ENCODE results near the gene MKNK1.
A peak's percentile ranks its signal among the peaks of the same experiment; 100 is the strongest.

Gene MKNK1

DNA sequence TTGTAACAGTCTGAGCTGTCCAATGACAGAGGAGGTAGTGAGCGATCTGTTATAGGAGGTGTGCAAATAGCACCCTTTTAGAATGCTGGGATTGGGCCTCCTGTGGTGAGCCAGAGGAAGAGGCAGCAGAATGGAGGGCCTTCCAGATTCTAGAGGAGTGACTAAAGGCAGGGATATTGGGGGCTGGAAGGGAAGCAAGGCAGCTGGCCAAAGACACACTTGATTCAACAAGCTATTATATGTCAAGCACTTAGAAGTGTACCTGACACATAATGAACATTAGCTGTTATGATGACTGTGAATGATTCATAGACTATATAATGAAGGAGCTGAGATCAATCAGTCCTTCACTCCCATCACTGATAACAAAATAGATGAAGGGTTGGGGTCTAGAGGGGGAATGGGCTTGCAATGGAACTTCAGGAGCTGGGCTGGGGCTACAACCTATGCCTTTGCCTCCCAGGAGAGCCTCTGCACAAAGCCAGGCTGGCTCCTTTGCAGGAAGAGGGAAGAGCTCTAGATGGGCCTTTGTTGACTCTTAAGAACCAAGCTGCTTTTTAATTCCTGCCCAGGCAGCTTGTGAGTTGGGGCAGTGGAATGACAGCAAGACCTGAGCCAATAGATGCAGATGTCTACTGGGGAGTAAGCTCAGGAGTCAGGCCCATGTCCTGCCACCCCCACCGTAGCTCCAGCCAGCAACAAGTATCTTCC is 2.3 kb upstream of the MKNK1 start:
- H3K9me3 ChIP-seq (replicated peaks; ENCODE audit: low read length), result no peaks in the 10 kb centered on the region
- H3K4me1 ChIP-seq (ENCODE audit: control insufficient read depth, insufficient read depth, low read length), result peaks cover 12% of the 10 kb centered on the region
- no peaks in the 10 kb centered on the region for H3K27me3 ChIP-seq (ENCODE audit: control insufficient read depth, insufficient read depth, low read length)
- peaks cover 23% of the 10 kb centered on the region for H3K36me3 ChIP-seq (ENCODE audit: insufficient read depth, low read length)
- H3K9ac ChIP-seq (ENCODE audit: low read depth, low read length), result no peak overlapping the region
- H3K4me3 ChIP-seq (ENCODE audit: low read length), result no peak overlapping the region
- no peak overlapping the region for H3K4me2 ChIP-seq (ENCODE audit: low read length)

DNA sequence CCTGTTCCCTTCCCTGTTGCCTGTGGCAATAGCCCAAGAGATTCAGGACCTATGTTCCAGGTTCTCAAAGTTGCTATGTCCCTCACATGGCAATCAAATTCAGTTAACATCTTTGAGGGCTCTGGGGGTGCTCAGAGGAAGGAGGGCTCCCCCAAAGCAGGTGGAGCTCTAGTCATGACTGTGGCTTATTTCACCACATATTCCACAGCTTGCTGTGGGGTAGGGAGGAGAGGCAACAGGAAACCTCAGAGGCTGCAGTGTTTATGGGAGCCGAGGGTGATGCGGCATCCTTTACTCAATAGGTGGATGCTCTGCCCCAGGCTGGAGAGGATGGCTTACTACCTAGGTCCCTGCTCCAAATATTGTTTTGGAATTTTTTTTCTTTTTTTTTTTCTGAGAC is 1.2 kb upstream of the MKNK1 start:
- Histone ChIP-seq H3K4me1 (ENCODE audit: control insufficient read depth, insufficient read depth, low read length) (peaks cover 10% of the 10 kb centered on the region), H3K36me3 (ENCODE audit: insufficient read depth, low read length) (peaks cover 23% of the 10 kb centered on the region), H3K4me2 (ENCODE audit: low read length) (no peak overlapping the region), H3K9me3 (replicated peaks; ENCODE audit: low read length) (no peaks in the 10 kb centered on the region), H3K4me3 (ENCODE audit: low read length) (no peak overlapping the region), H3K9ac (ENCODE audit: low read depth, low read length) (no peak overlapping the region), H3K27me3 (ENCODE audit: control insufficient read depth, insufficient read depth, low read length) (no peaks in the 10 kb centered on the region)

DNA sequence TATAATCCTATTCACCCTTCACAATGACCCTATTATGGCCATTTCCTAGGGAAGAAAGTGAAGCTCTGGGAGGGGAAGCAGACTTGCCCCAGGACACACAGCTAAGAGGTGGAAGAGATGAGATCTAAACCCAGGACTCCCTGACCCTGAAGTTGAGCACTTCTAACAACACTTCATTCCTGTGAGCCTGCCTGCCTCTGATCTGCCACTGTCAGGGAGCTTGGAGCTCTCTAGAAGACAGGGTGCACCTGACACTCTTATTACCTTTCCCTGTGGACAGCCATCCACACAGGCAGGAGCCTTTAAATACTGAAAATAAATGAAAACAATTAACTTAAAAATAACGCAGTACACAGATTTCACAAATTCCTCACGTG is 599 bp downstream of the MKNK1 start:
- H3K4me2 ChIP-seq (ENCODE audit: low read length), result peak overlapping the region; percentile 80
- H3K4me3 ChIP-seq (ENCODE audit: low read length), result peak overlapping the region; percentile 87
- H3K27me3 ChIP-seq (ENCODE audit: control insufficient read depth, insufficient read depth, low read length), result no peaks in the 10 kb centered on the region
- H3K9ac ChIP-seq (ENCODE audit: low read depth, low read length), result peak overlapping the region; percentile 83
- H3K36me3 ChIP-seq (ENCODE audit: insufficient read depth, low read length), result peaks cover 8% of the 10 kb centered on the region
- peaks cover 10% of the 10 kb centered on the region for H3K4me1 ChIP-seq (ENCODE audit: control insufficient read depth, insufficient read depth, low read length)
- H3K9me3 ChIP-seq (replicated peaks; ENCODE audit: low read length), result no peaks in the 10 kb centered on the region

DNA sequence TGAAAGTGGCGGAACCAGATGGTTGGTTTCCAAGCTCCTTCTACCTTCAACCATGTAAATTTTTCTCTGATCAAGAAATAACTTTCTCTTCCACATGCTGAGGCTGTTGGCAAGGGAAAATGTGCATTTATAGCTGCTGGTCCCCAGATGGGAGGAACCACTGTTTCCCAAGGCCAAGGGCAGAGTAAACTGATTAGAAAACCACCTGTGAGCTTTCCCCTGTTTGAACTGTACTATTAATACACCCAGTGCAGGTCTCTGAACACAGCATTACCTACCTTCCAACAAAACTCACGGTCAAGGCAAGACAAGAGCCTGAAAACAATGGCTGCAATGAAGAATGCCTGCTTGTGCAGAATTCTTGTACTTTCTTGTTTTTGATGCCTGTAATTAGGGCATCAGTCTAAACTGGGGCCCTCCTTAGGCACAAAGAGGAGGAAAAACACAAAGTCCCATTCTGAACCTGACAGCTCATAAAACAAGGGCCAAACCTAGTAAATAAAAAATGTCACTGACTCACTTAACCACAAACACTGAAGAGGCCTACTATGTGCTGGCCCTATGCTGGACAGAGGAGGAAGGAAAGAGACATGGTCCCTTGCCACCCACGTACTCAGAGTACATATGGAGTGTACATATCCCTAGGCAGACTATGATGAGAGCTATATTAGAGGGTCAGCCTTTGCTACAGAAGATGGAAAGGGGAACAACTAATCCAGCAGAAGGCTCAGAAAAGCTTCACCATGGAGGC is 2.6 kb downstream of the MKNK1 start:
- no peaks in the 10 kb centered on the region for H3K27me3 ChIP-seq (ENCODE audit: control insufficient read depth, insufficient read depth, low read length)
- no peak overlapping the region for H3K4me3 ChIP-seq (ENCODE audit: low read length)
- no peaks in the 10 kb centered on the region for H3K36me3 ChIP-seq (ENCODE audit: insufficient read depth, low read length)
- H3K4me1 ChIP-seq (ENCODE audit: control insufficient read depth, insufficient read depth, low read length), result peaks cover 8% of the 10 kb centered on the region
- no peak overlapping the region for H3K9ac ChIP-seq (ENCODE audit: low read depth, low read length)
- no peaks in the 10 kb centered on the region for H3K9me3 ChIP-seq (replicated peaks; ENCODE audit: low read length)
- no peak overlapping the region for H3K4me2 ChIP-seq (ENCODE audit: low read length)

DNA sequence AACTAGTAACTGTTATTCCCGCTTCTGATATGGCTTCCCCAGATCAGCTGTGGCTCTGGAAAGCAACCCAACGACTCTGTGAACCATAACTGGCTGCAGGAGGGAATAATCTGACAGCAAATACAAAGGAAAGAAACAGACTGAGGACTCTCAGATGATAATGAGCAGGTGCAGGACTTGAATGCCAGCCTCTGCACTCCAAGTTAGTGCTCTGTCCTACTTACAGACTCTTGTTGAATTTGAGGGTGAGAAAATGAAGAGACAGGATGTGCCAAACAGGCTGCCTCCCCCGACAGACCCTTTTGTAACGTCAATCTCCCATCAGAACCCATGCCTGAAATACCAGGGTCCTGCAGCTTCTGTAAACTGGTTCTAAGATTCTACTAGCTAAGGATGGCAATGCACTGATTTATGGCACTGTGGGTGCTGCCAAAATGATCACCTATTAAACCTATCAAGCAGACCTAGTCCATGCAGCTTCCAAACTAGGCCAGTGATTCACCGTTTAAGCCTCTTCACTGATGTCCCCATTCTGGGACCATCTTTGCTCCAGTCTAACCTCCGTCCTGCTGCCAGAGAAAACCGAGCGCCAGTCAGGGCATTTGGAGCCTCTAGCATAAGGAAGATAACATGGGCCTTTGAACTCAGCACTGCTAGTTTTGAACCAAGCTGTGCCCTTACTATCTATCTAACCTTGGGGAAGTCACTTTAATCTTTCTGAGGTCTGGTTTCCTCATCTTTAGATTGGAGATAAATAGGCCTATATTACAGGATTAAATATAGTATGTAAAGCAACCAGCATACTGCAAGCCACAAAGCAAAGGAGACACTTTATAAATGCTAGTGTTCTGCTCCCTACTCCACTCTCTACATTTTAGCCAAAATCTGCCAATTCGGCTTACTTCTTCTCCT is 4.8 kb downstream of the MKNK1 start:
- H3K4me2 ChIP-seq (ENCODE audit: low read length), result no peak overlapping the region
- no peaks in the 10 kb centered on the region for H3K36me3 ChIP-seq (ENCODE audit: insufficient read depth, low read length)
- no peak overlapping the region for H3K9ac ChIP-seq (ENCODE audit: low read depth, low read length)
- H3K27me3 ChIP-seq (ENCODE audit: control insufficient read depth, insufficient read depth, low read length), result no peaks in the 10 kb centered on the region
- no peaks in the 10 kb centered on the region for H3K9me3 ChIP-seq (replicated peaks; ENCODE audit: low read length)
- peaks cover 8% of the 10 kb centered on the region for H3K4me1 ChIP-seq (ENCODE audit: control insufficient read depth, insufficient read depth, low read length)
- no peak overlapping the region for H3K4me3 ChIP-seq (ENCODE audit: low read length)

DNA sequence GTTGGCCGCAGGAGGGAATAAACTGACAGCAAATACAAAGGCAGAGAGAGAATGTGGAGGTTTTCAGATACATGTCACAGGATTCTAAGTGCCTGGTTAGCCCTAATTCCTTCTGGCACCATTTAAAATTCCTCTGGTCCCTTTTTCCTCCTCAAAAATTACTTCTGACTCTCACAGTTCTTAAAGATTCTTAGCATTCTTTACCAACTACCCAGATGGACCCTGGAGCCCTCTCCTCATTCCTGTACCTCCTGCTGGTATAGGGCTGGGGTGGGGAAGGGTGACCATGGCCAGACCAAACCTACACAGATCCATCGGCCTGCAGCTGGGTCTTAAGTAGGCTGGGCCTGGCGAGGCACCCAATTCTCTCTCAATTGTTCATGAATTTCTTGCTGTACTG is 7.2 kb downstream of the MKNK1 start:
- no peak overlapping the region for H3K4me2 ChIP-seq (ENCODE audit: low read length)
- peaks cover 12% of the 10 kb centered on the region for H3K36me3 ChIP-seq (ENCODE audit: insufficient read depth, low read length)
- no peak overlapping the region for H3K9ac ChIP-seq (ENCODE audit: low read depth, low read length)
- H3K27me3 ChIP-seq (ENCODE audit: control insufficient read depth, insufficient read depth, low read length), result no peaks in the 10 kb centered on the region
- H3K4me3 ChIP-seq (ENCODE audit: low read length), result no peak overlapping the region
- no peaks in the 10 kb centered on the region for H3K4me1 ChIP-seq (ENCODE audit: control insufficient read depth, insufficient read depth, low read length)
- no peaks in the 10 kb centered on the region for H3K9me3 ChIP-seq (replicated peaks; ENCODE audit: low read length)

DNA sequence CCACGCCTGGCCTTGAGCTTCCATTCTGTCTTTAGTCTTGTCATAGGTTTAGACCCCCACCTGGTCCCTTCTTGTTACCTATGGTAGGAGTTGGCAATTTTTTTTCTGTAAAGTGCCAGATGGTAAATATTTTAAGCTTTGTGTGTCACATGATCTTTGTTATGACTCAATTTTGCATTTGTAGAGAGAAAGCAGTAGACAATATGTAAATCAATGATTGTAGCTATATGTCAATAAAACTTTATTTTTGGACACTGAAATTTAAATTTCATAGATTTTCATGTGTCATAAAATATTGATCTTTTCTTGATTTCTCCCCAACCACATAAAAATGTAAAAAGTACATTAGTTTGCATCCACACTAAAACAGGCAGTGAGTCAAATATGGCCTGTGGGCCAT is 8.0 kb downstream of the MKNK1 start:
- Histone ChIP-seq H3K36me3 (ENCODE audit: insufficient read depth, low read length) (peaks cover 19% of the 10 kb centered on the region), H3K9me3 (replicated peaks; ENCODE audit: low read length) (no peaks in the 10 kb centered on the region), H3K4me1 (ENCODE audit: control insufficient read depth, insufficient read depth, low read length) (no peaks in the 10 kb centered on the region), H3K4me2 (ENCODE audit: low read length) (no peak overlapping the region), H3K4me3 (ENCODE audit: low read length) (no peak overlapping the region), H3K9ac (ENCODE audit: low read depth, low read length) (no peak overlapping the region), H3K27me3 (ENCODE audit: control insufficient read depth, insufficient read depth, low read length) (no peaks in the 10 kb centered on the region)

DNA sequence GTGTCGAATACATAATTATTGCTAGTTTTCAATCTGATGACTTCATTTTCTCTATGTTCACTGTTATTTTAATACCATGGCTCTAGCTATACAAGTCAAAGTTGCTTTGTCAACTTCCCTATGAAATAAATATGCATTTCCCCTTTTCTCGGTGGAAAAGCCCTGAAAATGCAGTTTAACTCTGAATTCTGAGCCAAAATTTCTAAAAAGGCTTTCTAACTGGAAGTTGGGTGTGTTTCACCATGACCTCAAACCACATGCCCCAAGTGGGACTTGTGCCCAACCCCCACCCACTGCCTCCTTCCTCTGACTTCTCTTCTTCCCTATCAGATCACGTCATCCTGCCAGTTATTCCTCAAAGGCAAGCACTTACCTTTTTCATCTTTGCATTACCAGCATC is 8.9 kb downstream of the MKNK1 start:
- H3K4me2 ChIP-seq (ENCODE audit: low read length), result no peak overlapping the region
- H3K4me3 ChIP-seq (ENCODE audit: low read length), result no peak overlapping the region
- no peaks in the 10 kb centered on the region for H3K27me3 ChIP-seq (ENCODE audit: control insufficient read depth, insufficient read depth, low read length)
- no peak overlapping the region for H3K9ac ChIP-seq (ENCODE audit: low read depth, low read length)
- H3K36me3 ChIP-seq (ENCODE audit: insufficient read depth, low read length), result peaks cover 28% of the 10 kb centered on the region
- H3K4me1 ChIP-seq (ENCODE audit: control insufficient read depth, insufficient read depth, low read length), result no peaks in the 10 kb centered on the region
- H3K9me3 ChIP-seq (replicated peaks; ENCODE audit: low read length), result no peaks in the 10 kb centered on the region

DNA sequence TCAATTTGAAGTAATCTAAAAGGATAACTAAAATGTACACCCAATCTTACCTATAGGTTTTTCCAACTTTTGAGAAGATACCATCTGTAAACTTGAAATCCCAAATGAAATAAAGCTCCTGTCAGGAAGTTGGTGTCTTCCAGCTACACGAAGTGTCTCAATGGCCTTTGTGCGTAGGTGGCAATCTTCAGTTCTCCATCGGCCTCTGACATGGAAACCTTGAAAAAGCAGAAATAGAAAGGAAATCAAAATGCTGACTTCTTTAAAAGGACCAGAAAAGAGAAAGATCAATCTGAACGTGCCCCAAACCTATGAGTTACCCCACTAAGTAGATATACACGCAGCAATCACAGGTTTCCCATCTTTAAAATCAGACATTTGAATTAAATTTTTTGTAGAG is 10.0 kb downstream of the MKNK1 start:
- no peak overlapping the region for H3K4me2 ChIP-seq (ENCODE audit: low read length)
- H3K4me1 ChIP-seq (ENCODE audit: control insufficient read depth, insufficient read depth, low read length), result no peaks in the 10 kb centered on the region
- peaks cover 39% of the 10 kb centered on the region for H3K36me3 ChIP-seq (ENCODE audit: insufficient read depth, low read length)
- no peaks in the 10 kb centered on the region for H3K9me3 ChIP-seq (replicated peaks; ENCODE audit: low read length)
- H3K27me3 ChIP-seq (ENCODE audit: control insufficient read depth, insufficient read depth, low read length), result no peaks in the 10 kb centered on the region
- no peak overlapping the region for H3K4me3 ChIP-seq (ENCODE audit: low read length)
- no peak overlapping the region for H3K9ac ChIP-seq (ENCODE audit: low read depth, low read length)

DNA sequence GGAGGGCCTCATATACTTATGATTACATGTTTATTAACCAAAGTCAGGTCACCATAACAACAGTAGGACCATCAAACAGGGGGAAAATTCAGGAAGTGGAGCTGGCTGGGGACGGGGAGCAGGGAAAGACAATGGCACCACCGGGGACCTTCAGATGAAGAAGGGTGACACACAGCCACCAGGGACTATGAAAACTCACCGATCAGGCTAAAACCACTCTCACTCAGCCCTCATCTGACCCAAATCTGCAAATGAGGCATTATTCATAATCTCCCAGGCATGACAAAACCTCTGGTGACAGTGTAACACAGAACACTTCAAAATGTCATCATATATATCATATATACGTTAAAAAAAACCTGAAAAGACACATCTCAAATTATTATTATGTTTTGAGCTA is 11.2 kb downstream of the MKNK1 start:
- Histone ChIP-seq H3K4me3 (ENCODE audit: low read length) (no peak overlapping the region), H3K4me2 (ENCODE audit: low read length) (no peak overlapping the region), H3K36me3 (ENCODE audit: insufficient read depth, low read length) (peaks cover 43% of the 10 kb centered on the region), H3K4me1 (ENCODE audit: control insufficient read depth, insufficient read depth, low read length) (no peaks in the 10 kb centered on the region), H3K9me3 (replicated peaks; ENCODE audit: low read length) (no peaks in the 10 kb centered on the region), H3K27me3 (ENCODE audit: control insufficient read depth, insufficient read depth, low read length) (no peaks in the 10 kb centered on the region), H3K9ac (ENCODE audit: low read depth, low read length) (no peak overlapping the region)

DNA sequence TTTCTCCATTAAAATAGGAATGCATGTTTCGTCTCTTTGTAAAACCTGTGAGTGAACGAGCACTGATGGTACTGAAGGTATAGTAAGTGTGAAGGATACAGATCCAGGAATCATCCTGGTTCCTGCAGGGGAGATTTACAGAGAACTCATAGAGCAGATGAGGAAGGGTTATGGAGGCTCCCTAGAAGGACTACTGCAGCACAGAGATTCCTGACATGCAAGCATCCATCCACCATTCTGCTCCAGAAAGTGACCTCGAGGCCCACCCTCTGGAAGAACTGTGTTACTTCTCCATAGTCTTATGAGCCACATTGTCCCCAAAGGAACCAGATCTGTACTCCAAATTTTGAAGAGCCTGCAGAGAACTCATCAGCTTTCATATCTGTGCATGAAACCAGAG is 14.5 kb downstream of the MKNK1 start:
- Histone ChIP-seq H3K27me3 (ENCODE audit: control insufficient read depth, insufficient read depth, low read length) (no peaks in the 10 kb centered on the region), H3K36me3 (ENCODE audit: insufficient read depth, low read length) (peaks cover 44% of the 10 kb centered on the region), H3K4me2 (ENCODE audit: low read length) (no peak overlapping the region), H3K4me1 (ENCODE audit: control insufficient read depth, insufficient read depth, low read length) (no peaks in the 10 kb centered on the region), H3K9ac (ENCODE audit: low read depth, low read length) (no peak overlapping the region), H3K4me3 (ENCODE audit: low read length) (no peak overlapping the region), H3K9me3 (replicated peaks; ENCODE audit: low read length) (no peaks in the 10 kb centered on the region)
